HG02943 (cell line): ENCODE data around the gene APBB2.

Experiments used
- ATAC-seq: cut with Tn5 transposase; IDR thresholded peaks from one replicate; pipeline ENCODE4 v1.9.1; 2021; ENCODE audit warnings: mild to moderate bottlenecking, low read depth, moderate library complexity; ENCODE audit not compliant: unreplicated experiment

The APBB2 gene

GRCh38 chr4:40991908-40992307, 222.4 kb downstream of the APBB2 start:
- ATAC-seq, result peak; percentile 52

GRCh38 chr4:40990899-40991265, 223.5 kb downstream of the APBB2 start:
- no peak for ATAC-seq

GRCh38 chr4:40990236-40990898, 224.0 kb downstream of the APBB2 start:
- ATAC-seq, result no peak

- ATAC-seq, result no peak
Measured at GRCh38 chr4:40987151-40987550, 227.2 kb downstream of the APBB2 start.

- ATAC-seq, result no peak
Measured at GRCh38 chr4:40986375-40986774, 228.0 kb downstream of the APBB2 start.

- ATAC-seq, result no peak
Measured at GRCh38 chr4:40984051-40984450, 230.3 kb downstream of the APBB2 start.

- ATAC-seq, result no peak
Measured at GRCh38 chr4:40980318-40980883, 233.9 kb downstream of the APBB2 start.

- ATAC-seq, result no peak
Measured at GRCh38 chr4:40978548-40978947, 235.8 kb downstream of the APBB2 start.

- ATAC-seq, result no peak
Measured at GRCh38 chr4:40976343-40976742, 238.0 kb downstream of the APBB2 start.

- no peak for ATAC-seq
Measured at GRCh38 chr4:40972722-40973121, 241.6 kb downstream of the APBB2 start.

GRCh38 chr4:40971338-40971737, 243.0 kb downstream of the APBB2 start:
- ATAC-seq, result no peak

GRCh38 chr4:40969501-40969900, 244.8 kb downstream of the APBB2 start:
- ATAC-seq, result no peak

- ATAC-seq, result no peak
Measured at GRCh38 chr4:40967550-40967949, 246.8 kb downstream of the APBB2 start.

- ATAC-seq, result no peak
Measured at GRCh38 chr4:40966091-40966490, 248.3 kb downstream of the APBB2 start.

GRCh38 chr4:40963897-40964478, 250.4 kb downstream of the APBB2 start:
- no peak for ATAC-seq

- no peak for ATAC-seq
Measured at GRCh38 chr4:40962551-40963180, 251.7 kb downstream of the APBB2 start.

- no peak for ATAC-seq
Measured at GRCh38 chr4:40960941-40961340, 253.4 kb downstream of the APBB2 start.

- ATAC-seq, result no peak
Measured at GRCh38 chr4:40957281-40957680, 257.1 kb downstream of the APBB2 start.

GRCh38 chr4:40956721-40957255, 257.6 kb downstream of the APBB2 start:
- no peak for ATAC-seq

GRCh38 chr4:40954088-40954668, 260.2 kb downstream of the APBB2 start:
- no peak for ATAC-seq
